Trophoblast cell (in vitro differentiated cells and primary cell): ENCODE measurements around the gene KMT2C.

ENCODE experiments used
- DNase-seq, 2 donors: peaks; one replicate each; pipeline ENCODE4 v3.0.0-alpha.2; 2016
- H2AFZ ChIP-seq: 2 replicates; pipeline ENCODE4 v1.6.1; 2013; ENCODE audit warnings: low read length, moderate library complexity, mild to moderate bottlenecking; ENCODE audit not compliant: insufficient read depth, poor library complexity
- H2AK5ac ChIP-seq: 2 replicates; pipeline ENCODE4 v1.6.1; 2013; ENCODE audit warnings: mild to moderate bottlenecking, low read length
- H2BK120ac ChIP-seq: 2 replicates; pipeline ENCODE4 v1.6.1; 2013; ENCODE audit warnings: low read length, mild to moderate bottlenecking, moderate library complexity; ENCODE audit not compliant: insufficient read depth, poor library complexity
- H2BK12ac ChIP-seq: 2 replicates; pipeline ENCODE4 v1.6.1; 2013; ENCODE audit warnings: mild to moderate bottlenecking, low read length, moderate library complexity
- H2BK5ac ChIP-seq: 2 replicates; pipeline ENCODE4 v1.6.1; 2013; ENCODE audit warnings: low read length, low read depth, moderate library complexity, mild to moderate bottlenecking; ENCODE audit not compliant: poor library complexity
- H3K14ac ChIP-seq: 2 replicates; pipeline ENCODE4 v1.6.1; 2013; ENCODE audit warnings: mild to moderate bottlenecking, low read length
- H3K18ac ChIP-seq: 2 replicates; pipeline ENCODE4 v1.6.1; 2013; ENCODE audit warnings: mild to moderate bottlenecking, low read length
- H3K23ac ChIP-seq: 2 replicates; pipeline ENCODE4 v1.6.1; 2013; ENCODE audit warnings: low read length
- H3K27ac ChIP-seq: 2 replicates; pipeline ENCODE4 v1.5.1; 2013; ENCODE audit warnings: low read depth, mild to moderate bottlenecking, inconsistent platforms, low read length, moderate library complexity
- H3K27me3 ChIP-seq: 2 replicates; pipeline ENCODE4 v1.6.1; 2013; ENCODE audit warnings: inconsistent platforms, mild to moderate bottlenecking, low read length, moderate library complexity; ENCODE audit not compliant: insufficient read depth
- H3K36me3 ChIP-seq, 2 experiments: 1 replicate in 1 of 2; 2 replicates in 1 of 2; pipeline ENCODE4 v1.6.1; 2013; ENCODE audit warnings: low read length in 2 of 2, mild to moderate bottlenecking in 2 of 2, moderate library complexity in 1 of 2; ENCODE audit not compliant: insufficient read depth in 2 of 2, control insufficient read depth in 1 of 2
- H3K4ac ChIP-seq: 2 replicates; pipeline ENCODE4 v1.6.1; 2013; ENCODE audit warnings: low read depth, mild to moderate bottlenecking, low read length, moderate library complexity
- H3K4me1 ChIP-seq, 2 experiments: 1 replicate in 1 of 2; 2 replicates in 1 of 2; pipeline ENCODE4 v1.6.1; 2013; ENCODE audit warnings: low read length in 2 of 2, mild to moderate bottlenecking in 2 of 2, moderate library complexity in 1 of 2; ENCODE audit not compliant: insufficient read depth in 2 of 2, control insufficient read depth in 1 of 2
- H3K4me2 ChIP-seq: 2 replicates; pipeline ENCODE4 v1.6.1; 2013; ENCODE audit warnings: inconsistent platforms, mild to moderate bottlenecking, low read length, moderate library complexity
- H3K4me3 ChIP-seq: 2 replicates; pipeline ENCODE4 v1.5.1; 2013; ENCODE audit warnings: mild to moderate bottlenecking, low read depth, low read length, inconsistent platforms
- H3K79me1 ChIP-seq: one replicate; pipeline ENCODE4 v1.6.1; 2013; ENCODE audit warnings: low read length
- H3K79me2 ChIP-seq: 2 replicates; pipeline ENCODE4 v1.6.1; 2013; ENCODE audit warnings: low read length, mild to moderate bottlenecking; ENCODE audit not compliant: control insufficient read depth, insufficient read depth, poor library complexity
- H3K9ac ChIP-seq: 2 replicates; pipeline ENCODE4 v1.6.1; 2013; ENCODE audit warnings: mild to moderate bottlenecking, low read length
- H3K9me3 ChIP-seq: 2 replicates; pipeline ENCODE4 v1.6.1; 2013; ENCODE audit warnings: low read depth, mild to moderate bottlenecking, control low read depth, inconsistent platforms, low read length; ENCODE audit not compliant: insufficient read depth
- H4K12ac ChIP-seq: 2 replicates; pipeline ENCODE4 v1.6.1; 2013; ENCODE audit warnings: low read depth, mild to moderate bottlenecking, low read length, moderate library complexity
- H4K8ac ChIP-seq: 2 replicates; pipeline ENCODE4 v1.6.1; 2013; ENCODE audit warnings: low read depth, mild to moderate bottlenecking, low read length, moderate library complexity
- H4K91ac ChIP-seq: one replicate; pipeline ENCODE4 v1.6.1; 2013; ENCODE audit warnings: low read depth, mild to moderate bottlenecking, low read length, moderate library complexity
- WGBS: extraction: QIAGEN DNeasy Blood & Tissue Kit; methylation state at CpG from one replicate; pipeline ENCODE4 v1.1.7; 2013; ENCODE audit warnings: missing lambda C conversion rate; ENCODE audit not compliant: insufficient read length, insufficient coverage; ENCODE audit errors: extremely low coverage; 5-methylcytosine and 5-hydroxymethylcytosine counted together

KMT2C gene

DNA sequence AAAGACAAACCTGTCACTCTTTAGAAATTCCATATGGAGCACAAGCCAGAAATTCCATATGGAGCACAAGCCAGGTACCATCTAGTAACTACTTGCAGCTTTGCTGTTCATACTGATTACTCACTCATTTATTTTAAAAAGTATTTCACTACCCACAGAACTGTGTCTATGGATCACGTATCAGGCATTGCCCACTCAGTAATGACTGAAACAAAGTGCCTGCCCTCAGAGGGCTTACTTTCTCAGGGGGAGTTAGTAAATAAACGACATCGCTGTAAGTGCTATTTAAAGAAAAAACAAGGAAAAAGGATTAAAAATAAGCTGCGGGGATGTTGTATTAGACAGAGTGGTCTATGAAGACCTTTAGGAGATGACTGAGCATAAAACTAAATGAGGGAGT, 239.4 kb downstream of the KMT2C start:
- H4K91ac ChIP-seq = no peak overlapping the region
- no peak overlapping the region for H3K23ac ChIP-seq
- no peak overlapping the region for H2BK12ac ChIP-seq
- H2AK5ac ChIP-seq = no peak overlapping the region
- no peak overlapping the region for H3K4me3 ChIP-seq
- no peaks in the 10 kb centered on the region for H3K79me2 ChIP-seq
- H2AFZ ChIP-seq = no peak overlapping the region
- H4K8ac ChIP-seq = no peak overlapping the region
- H3K9me3 ChIP-seq = no peaks in the 10 kb centered on the region
- no peak overlapping the region for H2BK120ac ChIP-seq
- no peak overlapping the region for H3K14ac ChIP-seq
- H2BK5ac ChIP-seq = no peak overlapping the region
- H3K36me3 ChIP-seq = peaks cover 9 to 17% of the 10 kb centered on the region in 2 experiments
- no peak overlapping the region for H3K18ac ChIP-seq
- no peak for DNase-seq
- H3K9ac ChIP-seq = no peak overlapping the region
- H3K4me1 ChIP-seq = no peaks in the 10 kb centered on the region
- no peak overlapping the region for H3K27ac ChIP-seq
- no peaks in the 10 kb centered on the region for H3K27me3 ChIP-seq
- peaks cover 2% of the 10 kb centered on the region for H3K79me1 ChIP-seq
- H4K12ac ChIP-seq = no peak overlapping the region
- no peak overlapping the region for H3K4me2 ChIP-seq
- WGBS = no CpG with 5 or more reads among the region's 4 CpGs
- no peak overlapping the region for H3K4ac ChIP-seq

GRCh38 chr7:152193880-152194279, 241.9 kb downstream of the KMT2C start:
- Histone ChIP-seq H3K4me2 (no peak overlapping the region), H3K36me3 (peaks cover 13 to 23% of the 10 kb centered on the region in 2 experiments), H2AK5ac (no peak overlapping the region), H3K4me1 (no peaks in the 10 kb centered on the region), H3K4me3 (no peak overlapping the region), H2BK12ac (no peak overlapping the region), H3K14ac (no peak overlapping the region), H4K8ac (no peak overlapping the region), H4K12ac (no peak overlapping the region), H2AFZ (no peak overlapping the region), H3K79me1 (no peaks in the 10 kb centered on the region), H3K4ac (no peak overlapping the region), H3K27ac (no peak overlapping the region), H3K23ac (no peak overlapping the region), H3K9me3 (no peaks in the 10 kb centered on the region), H3K79me2 (no peaks in the 10 kb centered on the region), H2BK120ac (no peak overlapping the region), H4K91ac (no peak overlapping the region), H2BK5ac (no peak overlapping the region), H3K9ac (no peak overlapping the region), H3K18ac (no peak overlapping the region), H3K27me3 (no peaks in the 10 kb centered on the region)
- DNase-seq = no peak
- no CpG with 5 or more reads among the region's 4 CpGs for WGBS

- 100% methylated on average over 2 of the region's 2 CpGs for WGBS
Measured at GRCh38 chr7:152189061-152189460, 246.7 kb downstream of the KMT2C start.

GRCh38 chr7:152185558-152185957, 250.2 kb downstream of the KMT2C start:
- Histone ChIP-seq H3K79me2 (no peaks in the 10 kb centered on the region), H4K12ac (no peak overlapping the region), H3K36me3 (peaks cover 18 to 32% of the 10 kb centered on the region in 2 experiments), H3K4ac (no peak overlapping the region), H3K9ac (no peak overlapping the region), H2BK120ac (no peak overlapping the region), H4K91ac (no peak overlapping the region), H2BK12ac (no peak overlapping the region), H2AK5ac (no peak overlapping the region), H3K4me1 (no peaks in the 10 kb centered on the region), H3K9me3 (no peaks in the 10 kb centered on the region), H3K23ac (no peak overlapping the region), H3K14ac (no peak overlapping the region), H3K4me2 (no peak overlapping the region), H2BK5ac (no peak overlapping the region), H3K18ac (no peak overlapping the region), H3K27me3 (no peaks in the 10 kb centered on the region), H3K79me1 (no peaks in the 10 kb centered on the region), H2AFZ (no peak overlapping the region), H4K8ac (no peak overlapping the region), H3K4me3 (no peak overlapping the region), H3K27ac (no peak overlapping the region)
- DNase-seq = no peak
- no CpG with 5 or more reads among the region's 4 CpGs for WGBS

More at GRCh38 chr7:152189061-152189460, 246.7 kb downstream of the KMT2C start:
- Histone ChIP-seq H3K4ac (no peak overlapping the region), H4K12ac (no peak overlapping the region), H3K79me1 (no peaks in the 10 kb centered on the region), H2BK120ac (no peak overlapping the region), H3K9me3 (no peaks in the 10 kb centered on the region), H3K36me3 (peaks cover 17 to 26% of the 10 kb centered on the region in 2 experiments), H2AFZ (no peak overlapping the region), H3K27me3 (no peaks in the 10 kb centered on the region), H3K79me2 (no peaks in the 10 kb centered on the region), H3K27ac (no peak overlapping the region), H2AK5ac (no peak overlapping the region), H3K4me3 (no peak overlapping the region), H3K14ac (no peak overlapping the region), H3K9ac (no peak overlapping the region), H3K23ac (no peak overlapping the region), H3K4me1 (no peaks in the 10 kb centered on the region), H2BK5ac (no peak overlapping the region), H3K18ac (no peak overlapping the region), H3K4me2 (no peak overlapping the region), H4K8ac (no peak overlapping the region), H4K91ac (no peak overlapping the region), H2BK12ac (no peak overlapping the region)
- no peak for DNase-seq
